GM21529 (cell line): ENCODE measurements around the gene OR56A4.
A peak's percentile ranks its signal among the peaks of the same experiment; 100 is the strongest.

ENCODE experiments used
- ATAC-seq: cut with Tn5 transposase; IDR thresholded peaks from one replicate; pipeline ENCODE4 v1.9.1; 2021; ENCODE audit not compliant: unreplicated experiment

OR56A4 gene

DNA sequence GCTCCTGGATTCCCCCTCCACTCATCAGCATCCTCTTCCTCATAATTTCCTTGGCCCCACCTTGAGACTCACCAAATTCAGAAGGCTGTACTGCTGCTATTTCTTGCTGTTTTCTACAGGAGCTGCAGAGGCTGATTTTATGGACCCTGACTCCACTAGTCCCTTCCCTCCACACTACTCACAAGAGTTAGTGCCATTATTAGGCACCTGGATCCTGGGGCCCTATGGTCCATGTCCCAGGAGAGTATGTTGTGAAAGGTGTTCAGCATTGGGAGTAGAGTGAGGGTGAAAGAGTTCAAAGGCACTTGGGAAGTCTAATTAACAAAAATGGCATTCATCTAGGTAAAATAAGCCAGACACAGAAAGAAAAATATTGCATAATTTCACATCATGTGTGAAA is at the start of gene OR56A4:
Gene OR56A4, minus strand, starts transcription at position 101 of the 400 bp plus-strand sequence. CDS start 3,954 bp downstream, outside the sequence.
- ATAC-seq = no peak

DNA sequence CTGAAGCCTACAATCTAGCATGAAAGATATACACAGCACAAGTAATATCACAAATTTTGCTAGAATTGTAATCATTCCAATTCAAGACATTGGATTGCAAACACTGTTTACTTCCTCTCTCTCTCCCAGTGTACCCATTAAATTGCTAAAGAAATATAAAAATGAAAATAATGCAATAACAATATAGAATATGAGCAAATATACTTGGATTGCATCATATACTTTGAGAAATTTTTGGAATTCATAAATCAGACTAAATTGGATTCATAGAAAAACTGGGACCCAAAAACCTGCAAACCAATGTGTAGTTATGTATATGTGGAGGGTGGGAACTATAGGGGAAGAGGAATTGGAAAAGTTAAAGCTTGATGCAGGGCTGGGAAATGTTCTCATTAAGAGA is 48.8 kb upstream of the OR56A4 start:
- ATAC-seq = no peak

DNA sequence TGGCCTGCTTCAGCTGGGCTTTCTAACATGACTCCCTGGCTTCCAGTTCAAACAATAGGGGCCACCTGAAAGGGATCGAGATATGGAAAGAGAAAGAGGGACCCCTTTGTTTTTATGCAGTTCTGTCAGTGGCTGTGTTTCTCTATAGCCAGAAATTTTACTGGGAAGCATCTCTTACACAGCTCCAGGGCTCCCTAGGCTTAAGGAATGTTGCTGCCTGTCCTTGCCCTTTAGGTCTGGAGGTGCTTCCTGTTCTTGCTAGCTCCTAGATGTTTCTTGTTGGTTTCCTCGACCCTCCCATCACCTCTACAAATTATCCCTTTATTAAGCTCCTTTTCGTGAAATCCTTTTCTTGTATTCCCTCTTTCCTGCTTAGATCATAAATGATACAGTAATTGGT is 45.6 kb upstream of the OR56A4 start:
- ATAC-seq = no peak

GRCh38 chr11:6040874-6041273 is 34.1 kb upstream of the OR56A4 start:
- ATAC-seq = no peak

DNA sequence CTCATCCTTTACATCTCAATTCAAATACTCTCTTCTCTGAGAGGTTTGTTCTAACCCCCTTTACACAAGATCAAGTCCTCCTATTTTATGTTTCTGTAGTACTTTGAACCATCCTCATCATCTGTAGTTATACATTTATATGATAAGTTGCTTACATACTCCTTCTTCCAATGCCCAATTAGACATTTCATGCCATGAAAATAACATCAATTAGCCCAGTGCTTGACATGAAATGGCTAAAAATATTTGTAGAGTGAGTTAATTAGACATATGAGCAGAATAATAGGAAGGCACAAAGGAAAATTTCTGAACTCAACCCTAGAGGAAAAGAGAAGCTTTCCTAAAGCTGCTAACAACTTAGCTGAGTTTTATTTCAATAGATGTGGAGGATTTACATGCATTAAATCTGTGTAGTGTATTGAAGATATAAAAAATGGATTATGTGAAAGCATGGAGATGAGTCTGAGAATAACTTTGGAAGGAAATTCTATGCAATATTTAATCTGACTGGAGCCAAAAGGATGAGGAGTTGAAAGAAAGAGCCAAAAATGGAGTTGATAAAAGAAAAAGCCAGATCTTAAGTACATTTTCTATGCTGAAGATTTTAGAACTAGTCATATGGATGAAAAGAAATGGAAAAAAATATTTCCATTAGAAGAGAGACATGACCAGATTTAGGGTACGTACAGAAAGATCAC is 24.1 kb upstream of the OR56A4 start, which contains the start of gene OR56A1:
Gene OR56A1, minus strand, starts transcription at position 51 of the 698 bp plus-strand sequence. CDS start 3,066 bp downstream, outside the sequence.
- no peak for ATAC-seq

DNA sequence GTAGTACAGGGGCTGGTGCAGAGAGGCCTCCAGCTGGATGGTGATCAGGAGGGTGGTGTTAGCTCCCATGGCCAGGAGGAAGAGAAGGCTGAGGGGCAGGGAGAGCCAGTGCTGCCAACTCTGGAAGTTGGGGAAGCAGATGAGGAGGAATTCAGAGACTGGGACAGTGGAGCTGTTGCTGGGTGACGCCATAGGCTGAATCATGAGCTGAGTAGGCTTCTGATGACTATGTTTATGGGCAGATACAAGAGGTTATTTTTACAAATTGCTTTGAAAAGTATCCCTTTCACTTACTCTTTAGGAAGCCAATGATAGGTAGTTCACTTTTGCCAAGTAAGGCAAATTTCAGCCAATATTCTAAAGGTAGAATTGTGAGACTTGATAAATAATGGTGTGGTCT is 20.8 kb upstream of the OR56A4 start:
- no peak for ATAC-seq

DNA sequence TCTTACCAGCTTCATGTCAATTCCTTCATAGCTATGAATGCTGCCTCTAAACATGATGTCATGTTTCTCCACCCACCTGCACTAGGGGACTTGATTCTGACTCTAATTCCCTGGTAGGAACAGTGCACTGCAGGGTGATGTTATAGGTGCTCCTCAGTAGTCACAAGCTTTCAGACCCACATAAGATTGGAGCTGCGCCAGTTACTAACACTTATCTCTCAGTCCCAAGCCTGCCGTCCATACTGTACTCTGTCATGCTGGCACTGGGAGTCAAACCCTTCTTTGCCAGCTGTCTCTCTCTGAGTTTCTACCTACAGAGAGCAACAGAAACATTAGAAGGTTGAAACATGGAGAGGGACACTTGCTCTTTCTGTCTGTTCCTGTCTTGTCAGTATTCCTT is 18.3 kb upstream of the OR56A4 start:
- no peak for ATAC-seq

- ATAC-seq = no peak
Observed at GRCh38 chr11:6022956-6023355, 16.2 kb upstream of the OR56A4 start.

- no peak for ATAC-seq
Observed at GRCh38 chr11:6013042-6013441, 6.3 kb upstream of the OR56A4 start.

DNA sequence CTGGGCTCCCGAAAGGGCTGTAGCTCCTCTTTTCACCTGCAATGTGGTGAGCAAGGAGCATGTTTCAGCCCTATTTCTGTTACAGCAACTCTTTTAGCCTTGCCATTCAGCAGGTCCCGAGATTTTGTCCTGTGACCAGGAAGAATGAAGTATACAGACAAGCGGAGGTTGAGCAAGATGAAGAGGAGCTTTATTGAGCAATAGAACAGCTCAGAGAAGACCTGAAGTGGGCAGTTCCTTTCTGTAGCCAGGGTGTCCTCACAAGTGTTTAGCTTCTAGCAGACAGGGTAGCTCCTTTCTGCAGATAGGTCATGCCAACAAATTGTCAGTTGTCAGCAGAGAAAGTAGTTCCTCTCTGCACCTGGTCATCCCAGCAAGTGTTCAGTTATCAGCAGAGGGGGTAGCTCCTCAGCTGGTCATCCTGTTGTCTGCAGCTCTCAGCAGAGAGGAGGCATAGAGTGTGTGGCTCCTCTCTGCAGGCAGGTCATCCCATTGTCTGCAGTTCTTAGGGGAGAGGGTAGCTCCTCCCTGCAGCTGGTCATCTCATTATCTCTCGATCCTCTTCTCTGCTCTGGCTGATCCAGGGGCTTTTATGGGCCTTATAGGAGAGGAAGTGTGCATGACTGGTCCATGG is 5.4 kb upstream of the OR56A4 start:
- no peak for ATAC-seq

GRCh38 chr11:6006395-6006794 is 351 bp downstream of the OR56A4 start:
- no peak for ATAC-seq

GRCh38 chr11:6002202-6002699 is 4.5 kb downstream of the OR56A4 start:
- no peak for ATAC-seq

GRCh38 chr11:5994791-5995190 is 12.0 kb downstream of the OR56A4 start:
- ATAC-seq = no peak

DNA sequence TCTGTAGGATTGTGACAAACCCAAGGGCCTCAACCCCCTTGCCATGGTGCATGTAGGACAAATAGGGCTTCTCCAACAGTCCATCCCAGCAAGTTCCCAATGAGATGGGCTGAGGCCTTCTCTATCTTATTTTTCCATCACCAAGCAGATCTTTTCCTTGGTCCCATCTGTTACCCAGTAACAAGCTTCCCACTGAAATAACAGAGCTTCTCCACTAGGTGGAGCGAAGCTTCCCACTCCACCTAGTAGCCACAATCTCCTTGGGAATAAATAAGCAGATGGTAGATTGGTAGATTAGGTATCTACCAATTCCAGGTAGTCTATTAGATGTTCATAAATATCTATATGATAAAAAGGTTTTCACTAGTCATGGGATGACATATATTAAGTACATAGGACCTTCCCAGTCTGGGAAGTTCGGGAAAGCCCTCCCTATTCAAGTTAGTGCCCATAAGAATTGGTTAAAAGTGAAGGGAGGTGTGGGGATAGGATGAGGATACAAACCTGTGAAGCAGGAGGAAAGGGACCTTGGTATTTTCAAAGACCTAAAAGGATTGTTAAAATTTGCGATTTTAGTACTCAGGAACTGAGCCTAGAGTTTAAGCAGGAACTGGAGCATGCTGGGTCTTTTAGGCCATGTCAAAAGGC is 14.0 kb downstream of the OR56A4 start:
- ATAC-seq = peak; percentile 57

DNA sequence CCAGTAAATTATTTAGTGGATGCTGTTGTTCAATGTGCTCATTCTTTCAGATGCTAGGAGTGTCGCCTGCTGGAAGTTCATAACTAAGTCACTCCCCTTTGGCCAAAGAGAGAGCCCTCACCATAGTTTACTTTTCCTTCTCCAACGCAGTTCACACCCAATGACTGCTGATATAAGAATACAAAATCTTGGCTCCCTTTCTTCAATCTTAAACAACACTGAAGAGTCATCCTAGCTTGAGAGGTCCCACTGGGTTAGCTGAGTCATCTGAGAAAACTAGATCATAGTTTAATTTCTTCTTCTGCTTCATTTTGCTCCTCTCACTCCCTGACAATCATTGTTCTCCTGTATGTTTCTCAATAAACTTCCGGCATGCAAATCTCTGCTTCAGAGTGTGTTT is 14.6 kb downstream of the OR56A4 start:
- ATAC-seq = peak; percentile 22

GRCh38 chr11:5989203-5989602 is 17.5 kb downstream of the OR56A4 start:
- ATAC-seq = no peak

- no peak for ATAC-seq
Observed at GRCh38 chr11:5986885-5987284, 19.9 kb downstream of the OR56A4 start, which contains the start of gene OR52L1. Gene OR52L1 (minus strand): TSS chr11:5986985. CDS start chr11:5986930, 55 bp downstream.

- no peak for ATAC-seq
Observed at GRCh38 chr11:5983443-5983842, 23.3 kb downstream of the OR56A4 start.

- ATAC-seq = no peak
Observed at GRCh38 chr11:5973530-5973929, 33.2 kb downstream of the OR56A4 start.

- ATAC-seq = no peak
Observed at GRCh38 chr11:5968394-5968793, 38.4 kb downstream of the OR56A4 start, which contains the start of gene OR56A5. Gene OR56A5 (minus strand): TSS chr11:5968494. CDS start chr11:5968494, 0 bp downstream.

DNA sequence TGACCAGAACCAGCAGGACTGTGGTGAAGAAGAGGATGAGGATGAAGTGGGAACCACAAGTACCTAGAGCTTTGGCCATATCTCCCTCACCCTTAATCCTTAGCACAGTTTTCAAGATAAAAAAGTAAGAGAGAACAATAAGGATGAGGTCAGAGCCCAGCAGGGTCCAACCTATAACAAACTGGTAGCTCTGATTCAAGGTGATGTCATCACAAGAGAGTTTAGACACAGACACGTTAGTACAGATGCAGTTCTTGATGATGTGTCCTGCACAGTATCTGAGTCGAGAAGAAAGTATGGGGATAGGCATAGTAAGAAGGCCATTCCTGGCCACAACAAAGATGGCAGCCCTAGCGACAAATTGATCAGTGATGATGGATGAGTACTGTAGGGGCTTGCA is 39.0 kb downstream of the OR56A4 start:
- ATAC-seq = no peak

DNA sequence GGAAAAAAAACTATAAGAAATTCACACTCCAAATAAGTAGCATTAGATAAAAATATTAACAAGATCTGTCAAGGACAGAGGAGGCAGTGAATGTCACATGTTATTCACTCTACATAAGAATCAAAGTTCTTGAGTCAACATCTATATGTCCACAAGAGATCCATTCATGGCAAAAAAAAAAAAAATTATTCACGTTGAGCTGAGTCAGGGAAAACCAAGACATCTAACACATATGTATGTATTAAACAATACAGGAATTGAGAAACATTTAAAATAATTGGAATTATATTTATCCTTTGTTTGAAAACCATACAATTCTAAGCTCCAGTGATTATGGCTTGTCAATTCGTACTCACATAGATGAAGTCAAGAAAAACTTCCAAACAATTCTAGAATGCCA is 39.8 kb downstream of the OR56A4 start:
- ATAC-seq = no peak
